Measurements from ENCODE around the gene ZNF414.
"Not testable (repeated sequence)": the region's sequence is repeated elsewhere in the genome, so short reads cannot be mapped to it uniquely, and the experiment has no call there.

Gene ZNF414

GRCh38 chr19:8532225-8532624 is 18.3 kb upstream of the ZNF414 start:
- Histone ChIP-seq H3K36me3 (ENCODE audit: control insufficient read depth, insufficient read depth, low read length) (peaks cover 2% of the 10 kb centered on the region), H3K27ac (ENCODE audit: low read depth, low read length) (no peak overlapping the region), H3K9ac (ENCODE audit: low read length) (no peak overlapping the region), H3K4me3 (ENCODE audit: low read length) (no peak overlapping the region), H3K4me1 (ENCODE audit: control insufficient read depth, insufficient read depth, low read length) (no peaks in the 10 kb centered on the region), H3K27me3 (ENCODE audit: control insufficient read depth, insufficient read depth, low read length) (no peaks in the 10 kb centered on the region)

GRCh38 chr19:8531470-8531869 is 17.5 kb upstream of the ZNF414 start:
- H3K9ac ChIP-seq (ENCODE audit: low read length): no peak overlapping the region
- no peak overlapping the region for H3K27ac ChIP-seq (ENCODE audit: low read depth, low read length)
- peaks cover 2% of the 10 kb centered on the region for H3K36me3 ChIP-seq (ENCODE audit: control insufficient read depth, insufficient read depth, low read length)
- H3K4me1 ChIP-seq (ENCODE audit: control insufficient read depth, insufficient read depth, low read length): no peaks in the 10 kb centered on the region
- H3K4me3 ChIP-seq (ENCODE audit: low read length): no peak overlapping the region
- no peaks in the 10 kb centered on the region for H3K27me3 ChIP-seq (ENCODE audit: control insufficient read depth, insufficient read depth, low read length)

- peaks cover 1% of the 10 kb centered on the region for H3K4me1 ChIP-seq (ENCODE audit: control insufficient read depth, insufficient read depth, low read length)
- peaks cover 2% of the 10 kb centered on the region for H3K36me3 ChIP-seq (ENCODE audit: control insufficient read depth, insufficient read depth, low read length)
- H3K27me3 ChIP-seq (ENCODE audit: control insufficient read depth, insufficient read depth, low read length): no peaks in the 10 kb centered on the region
- no peak overlapping the region for H3K9ac ChIP-seq (ENCODE audit: low read length)
- no peak overlapping the region for H3K4me3 ChIP-seq (ENCODE audit: low read length)
- H3K27ac ChIP-seq (ENCODE audit: low read depth, low read length): no peak overlapping the region
Measured at GRCh38 chr19:8530061-8530679, 16.2 kb upstream of the ZNF414 start.

- no peak overlapping the region for H3K27ac ChIP-seq (ENCODE audit: low read depth, low read length)
- H3K36me3 ChIP-seq (ENCODE audit: control insufficient read depth, insufficient read depth, low read length): peaks cover 2% of the 10 kb centered on the region
- no peak overlapping the region for H3K9ac ChIP-seq (ENCODE audit: low read length)
- no peaks in the 10 kb centered on the region for H3K27me3 ChIP-seq (ENCODE audit: control insufficient read depth, insufficient read depth, low read length)
- peaks cover 2% of the 10 kb centered on the region for H3K4me1 ChIP-seq (ENCODE audit: control insufficient read depth, insufficient read depth, low read length)
- no peak overlapping the region for H3K4me3 ChIP-seq (ENCODE audit: low read length)
Measured at GRCh38 chr19:8529369-8530006, 15.5 kb upstream of the ZNF414 start.

GRCh38 chr19:8528500-8528899 is 14.5 kb upstream of the ZNF414 start:
- peaks cover 2% of the 10 kb centered on the region for H3K36me3 ChIP-seq (ENCODE audit: control insufficient read depth, insufficient read depth, low read length)
- no peak overlapping the region for H3K9ac ChIP-seq (ENCODE audit: low read length)
- peaks cover 2% of the 10 kb centered on the region for H3K4me1 ChIP-seq (ENCODE audit: control insufficient read depth, insufficient read depth, low read length)
- no peak overlapping the region for H3K4me3 ChIP-seq (ENCODE audit: low read length)
- no peaks in the 10 kb centered on the region for H3K27me3 ChIP-seq (ENCODE audit: control insufficient read depth, insufficient read depth, low read length)
- H3K27ac ChIP-seq (ENCODE audit: low read depth, low read length): no peak overlapping the region

GRCh38 chr19:8526345-8527091 is 12.6 kb upstream of the ZNF414 start:
- H3K4me1 ChIP-seq (ENCODE audit: control insufficient read depth, insufficient read depth, low read length): peaks cover 2% of the 10 kb centered on the region
- peak overlapping the region; percentile 34 for H3K9ac ChIP-seq (ENCODE audit: low read length)
- peak overlapping the region; percentile 85 for H3K4me3 ChIP-seq (ENCODE audit: low read length)
- peaks cover 2% of the 10 kb centered on the region for H3K36me3 ChIP-seq (ENCODE audit: control insufficient read depth, insufficient read depth, low read length)
- no peaks in the 10 kb centered on the region for H3K27me3 ChIP-seq (ENCODE audit: control insufficient read depth, insufficient read depth, low read length)
- H3K27ac ChIP-seq (ENCODE audit: low read depth, low read length): peak overlapping the region; percentile 84

GRCh38 chr19:8525401-8525684 is 11.4 kb upstream of the ZNF414 start:
- H3K27me3 ChIP-seq (ENCODE audit: control insufficient read depth, insufficient read depth, low read length): no peaks in the 10 kb centered on the region
- H3K27ac ChIP-seq (ENCODE audit: low read depth, low read length): peak overlapping the region; percentile 81
- peaks cover 2% of the 10 kb centered on the region for H3K36me3 ChIP-seq (ENCODE audit: control insufficient read depth, insufficient read depth, low read length)
- H3K4me3 ChIP-seq (ENCODE audit: low read length): peak overlapping the region; percentile 75
- peak overlapping the region; percentile 38 for H3K9ac ChIP-seq (ENCODE audit: low read length)
- peaks cover 2% of the 10 kb centered on the region for H3K4me1 ChIP-seq (ENCODE audit: control insufficient read depth, insufficient read depth, low read length)

GRCh38 chr19:8519388-8519787 is 5.4 kb upstream of the ZNF414 start:
- H3K4me3 ChIP-seq (ENCODE audit: low read length): no peak overlapping the region
- no peaks in the 10 kb centered on the region for H3K27me3 ChIP-seq (ENCODE audit: control insufficient read depth, insufficient read depth, low read length)
- no peaks in the 10 kb centered on the region for H3K36me3 ChIP-seq (ENCODE audit: control insufficient read depth, insufficient read depth, low read length)
- no peak overlapping the region for H3K9ac ChIP-seq (ENCODE audit: low read length)
- no peak overlapping the region for H3K27ac ChIP-seq (ENCODE audit: low read depth, low read length)
- H3K4me1 ChIP-seq (ENCODE audit: control insufficient read depth, insufficient read depth, low read length): no peaks in the 10 kb centered on the region

GRCh38 chr19:8518536-8518935 is 4.6 kb upstream of the ZNF414 start:
- H3K36me3 ChIP-seq (ENCODE audit: control insufficient read depth, insufficient read depth, low read length): no peaks in the 10 kb centered on the region
- H3K4me1 ChIP-seq (ENCODE audit: control insufficient read depth, insufficient read depth, low read length): peaks cover under 1% of the 10 kb centered on the region
- no peak overlapping the region for H3K4me3 ChIP-seq (ENCODE audit: low read length)
- H3K27me3 ChIP-seq (ENCODE audit: control insufficient read depth, insufficient read depth, low read length): no peaks in the 10 kb centered on the region
- H3K27ac ChIP-seq (ENCODE audit: low read depth, low read length): no peak overlapping the region
- no peak overlapping the region for H3K9ac ChIP-seq (ENCODE audit: low read length)

- Histone ChIP-seq H3K27me3 (ENCODE audit: control insufficient read depth, insufficient read depth, low read length) (no peaks in the 10 kb centered on the region), H3K27ac (ENCODE audit: low read depth, low read length) (no peak overlapping the region), H3K4me3 (ENCODE audit: low read length) (no peak overlapping the region), H3K9ac (ENCODE audit: low read length) (no peak overlapping the region), H3K4me1 (ENCODE audit: control insufficient read depth, insufficient read depth, low read length) (peaks cover 8% of the 10 kb centered on the region), H3K36me3 (ENCODE audit: control insufficient read depth, insufficient read depth, low read length) (no peaks in the 10 kb centered on the region)
Measured at GRCh38 chr19:8517551-8518442, 3.8 kb upstream of the ZNF414 start.

GRCh38 chr19:8515317-8515716 is 1.4 kb upstream of the ZNF414 start:
- peaks cover 10% of the 10 kb centered on the region for H3K4me1 ChIP-seq (ENCODE audit: control insufficient read depth, insufficient read depth, low read length)
- no peak overlapping the region for H3K27ac ChIP-seq (ENCODE audit: low read depth, low read length)
- H3K27me3 ChIP-seq (ENCODE audit: control insufficient read depth, insufficient read depth, low read length): no peaks in the 10 kb centered on the region
- H3K4me3 ChIP-seq (ENCODE audit: low read length): no peak overlapping the region
- H3K9ac ChIP-seq (ENCODE audit: low read length): no peak overlapping the region
- H3K36me3 ChIP-seq (ENCODE audit: control insufficient read depth, insufficient read depth, low read length): no peaks in the 10 kb centered on the region

GRCh38 chr19:8514505-8515009 is 590 bp upstream of the ZNF414 start:
- H3K27me3 ChIP-seq (ENCODE audit: control insufficient read depth, insufficient read depth, low read length); H3K36me3 ChIP-seq (ENCODE audit: control insufficient read depth, insufficient read depth, low read length); H3K9ac ChIP-seq (ENCODE audit: low read length): not testable (repeated sequence)
- H3K4me3 ChIP-seq (ENCODE audit: low read length): peak overlapping the region; percentile 68
- H3K4me1 ChIP-seq (ENCODE audit: control insufficient read depth, insufficient read depth, low read length): peaks cover 10% of the 10 kb centered on the region
- peak overlapping the region; percentile 100 for H3K27ac ChIP-seq (ENCODE audit: low read depth, low read length)

Data from rectal smooth muscle tissue (tissue), 1 donor.